MCF 10A (cell line): ENCODE results near the gene USP6NL. TPM values are rescaled to one million over a fixed set of nuclear protein-coding genes. Genes with fewer than 3 reads are reported as not detected.

Experiments used
- BruUV-seq: library from RNA; stranded (reverse); fragments of 400-500 nt; replicated peaks from 2 replicates; lab custom pipeline; 2021; lab: Mats Ljungman, UMichigan
- CTCF ChIA-PET: fragments of 300-600 bp; sonication (Branson Sonifier 250); formaldehyde crosslinking; extraction: SDS; loops from one replicate; lab custom pipeline; 2021; ENCODE audit warnings: antibody characterized with exemption, inconsistent platforms; lab: Yijun Ruan, JAX
- POLR2A ChIA-PET: fragments of 300-600, 350-650 bp; sonication (Branson Sonifier 250); formaldehyde crosslinking; extraction: SDS; loops from one replicate; lab custom pipeline; 2020; ENCODE audit warnings: antibody characterized with exemption, inconsistent platforms; lab: Yijun Ruan, JAX
- DNase-seq: peaks from one replicate; pipeline ENCODE4 v3.0.0-alpha.2; 2018; ENCODE audit not compliant: unreplicated experiment
- H3K27ac Mint-ChIP-seq: one replicate; pipeline ENCODE4 v1.8.0; 2022; ENCODE audit warnings: mild to moderate bottlenecking, low read depth, mixed read lengths; ENCODE audit not compliant: unreplicated experiment
- H3K27me3 Mint-ChIP-seq: one replicate; pipeline ENCODE4 v1.8.0; 2022; ENCODE audit warnings: mixed read lengths; ENCODE audit not compliant: insufficient read depth, unreplicated experiment
- H3K36me3 Mint-ChIP-seq: one replicate; pipeline ENCODE4 v1.8.0; 2022; ENCODE audit warnings: mild to moderate bottlenecking, moderate library complexity, mixed read lengths; ENCODE audit not compliant: insufficient read depth, unreplicated experiment
- H3K4me1 Mint-ChIP-seq: one replicate; pipeline ENCODE4 v1.8.0; 2022; ENCODE audit warnings: mixed read lengths; ENCODE audit not compliant: insufficient read depth, unreplicated experiment
- H3K4me3 Mint-ChIP-seq: one replicate; pipeline ENCODE4 v1.8.0; 2022; ENCODE audit warnings: mild to moderate bottlenecking, moderate library complexity, mixed read lengths; ENCODE audit not compliant: unreplicated experiment
- H3K9me3 Mint-ChIP-seq: one replicate; pipeline ENCODE4 v1.8.0; 2022; ENCODE audit warnings: mixed read lengths; ENCODE audit not compliant: unreplicated experiment
- CTCF ChIP-seq: fragments of 200-600 bp; IDR thresholded peaks from one replicate; pipeline ENCODE4 v1.8.0; 2022; ENCODE audit warnings: antibody characterized with exemption, mild to moderate bottlenecking; ENCODE audit not compliant: unreplicated experiment
- intact Hi-C: fragments of 100-400 bp; cut with micrococcal nuclease; formaldehyde crosslinking; loops from 2 replicates; pipeline ENCODE4 v1.14.1; 2022
- total RNA-seq: library from RNA; stranded (reverse); gene quantifications from 2 replicates; pipeline ENCODE4 v1.2.3, GENCODE V29; 2022

Gene USP6NL
- total RNA-seq, 1 experiment from 2014 or later = 19.2 TPM

DNA sequence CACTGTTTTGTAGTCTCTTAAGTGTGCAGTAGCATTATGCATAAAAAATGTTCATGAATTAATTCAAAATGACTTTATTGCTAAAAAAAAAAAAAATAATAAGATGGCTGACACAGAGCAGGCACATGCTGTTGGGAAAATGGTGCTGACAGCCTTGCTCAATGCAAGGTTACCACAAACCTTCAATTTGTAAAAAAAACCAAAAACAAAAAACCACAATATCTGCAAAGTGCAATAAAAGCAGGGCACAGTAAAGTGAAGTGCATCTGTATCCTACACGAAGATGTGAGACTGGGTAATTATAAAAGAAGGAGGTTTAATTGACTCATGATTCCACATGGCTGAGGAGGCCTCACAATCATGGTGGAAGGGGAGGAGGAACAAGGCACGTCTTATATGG is 185.8 kb downstream of the USP6NL start:
- Mint-ChIP-seq H3K4me1 (no peaks in the 10 kb centered on the region), H3K27me3 (no peaks in the 10 kb centered on the region), H3K36me3 (no peaks in the 10 kb centered on the region), H3K27ac (no peak overlapping the region), H3K4me3 (no peak overlapping the region), H3K9me3 (peaks cover 11% of the 10 kb centered on the region)
- no peak for DNase-seq
- ChIA-PET POLR2A (no interaction called here), CTCF (interaction anchor here (0.8 kb wide), 1 partner anchor 560 kb away, joined by 7 read pairs; no protein-coding TSS in a partner anchor)
- no peak for TF ChIP-seq CTCF
- no TSS peak for BruUV-seq
- intact Hi-C loops = loop anchor here (2.0 kb wide), 1 partner anchor 333 kb away; no protein-coding TSS in a partner anchor

GRCh38 chr10:11425296-11425610 is 186.2 kb downstream of the USP6NL start:
- no peaks in the 10 kb centered on the region for H3K27me3 Mint-ChIP-seq
- BruUV-seq = no TSS peak

DNA sequence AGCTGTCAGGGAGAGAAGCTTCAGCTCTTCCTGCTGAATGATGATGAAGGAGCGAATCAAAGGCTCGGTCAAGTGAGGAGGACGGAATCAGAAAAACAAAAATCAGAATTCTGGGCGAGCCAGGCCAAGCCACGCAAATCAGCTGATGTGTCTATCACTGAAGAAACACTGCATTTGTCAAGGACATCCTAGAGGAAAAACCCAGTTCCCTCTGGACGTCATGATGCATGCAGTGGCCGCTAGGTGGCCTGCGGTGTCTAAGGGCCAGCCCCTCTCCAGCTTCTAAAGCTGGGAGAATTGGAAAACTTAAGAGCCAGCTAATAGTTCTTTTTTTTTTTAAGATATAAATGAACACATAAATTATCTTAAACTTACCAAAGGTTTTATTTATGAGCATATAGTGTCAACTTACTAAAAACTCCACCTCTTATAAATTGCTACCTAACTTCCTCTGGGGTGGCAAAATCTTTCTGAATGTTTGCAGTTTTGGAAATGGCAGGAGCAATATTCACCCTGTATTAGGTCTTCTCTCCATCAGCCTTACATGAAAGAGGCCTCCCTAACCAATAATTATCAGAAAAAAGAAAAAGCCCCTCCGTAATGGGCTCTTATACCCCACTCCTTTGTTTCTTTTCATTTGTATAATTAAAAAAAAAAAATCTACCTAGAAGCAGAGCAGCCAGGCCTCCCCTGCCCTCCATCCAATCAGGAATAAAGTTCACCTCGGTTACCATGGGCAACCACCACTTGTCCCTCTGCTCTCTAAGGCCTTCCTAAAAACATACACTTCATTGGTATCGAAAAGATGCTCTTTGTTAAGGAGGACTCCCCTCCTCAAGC is 186.8 kb downstream of the USP6NL start:
- Mint-ChIP-seq H3K36me3 (no peaks in the 10 kb centered on the region), H3K27ac (no peak overlapping the region), H3K4me3 (no peak overlapping the region), H3K4me1 (no peaks in the 10 kb centered on the region), H3K27me3 (no peaks in the 10 kb centered on the region), H3K9me3 (peaks cover 11% of the 10 kb centered on the region)
- ChIA-PET POLR2A (interaction anchor here (0.6 kb wide), 2 partner anchors 14 to 69 kb away, joined by 3 to 4 read pairs; no protein-coding TSS in a partner anchor), CTCF (interaction anchor here (0.5 to 2.1 kb wide), 14 partner anchors 8 to 1834 kb away, joined by 3 to 9 read pairs (median 4); no protein-coding TSS in a partner anchor)
- TF ChIP-seq CTCF = peak; percentile 78
- DNase-seq = peak; percentile 57
- BruUV-seq = no TSS peak
- intact Hi-C loops = loop anchor here (2.0 to 5.0 kb wide), 2 partner anchors 303 to 334 kb away; no protein-coding TSS in a partner anchor

More at GRCh38 chr10:11425296-11425610, 186.2 kb downstream of the USP6NL start:
- no peak overlapping the region for H3K4me3 Mint-ChIP-seq
- intact Hi-C loops = loop anchor here (2.0 kb wide), 1 partner anchor 334 kb away; no protein-coding TSS in a partner anchor
- ChIA-PET CTCF (interaction anchor here (0.8 kb wide), 1 partner anchor 559 kb away, joined by 7 read pairs; no protein-coding TSS in a partner anchor), POLR2A (interaction anchor here (0.6 kb wide), 1 partner anchor 14 kb away, joined by 4 read pairs; no protein-coding TSS in a partner anchor)
- TF ChIP-seq CTCF = no peak
- DNase-seq = no peak
- no peaks in the 10 kb centered on the region for H3K4me1 Mint-ChIP-seq
- H3K36me3 Mint-ChIP-seq = no peaks in the 10 kb centered on the region
- H3K9me3 Mint-ChIP-seq = peaks cover 11% of the 10 kb centered on the region
- no peak overlapping the region for H3K27ac Mint-ChIP-seq

GRCh38 chr10:11416974-11417373 is 194.5 kb downstream of the USP6NL start:
- CTCF ChIA-PET = no interaction called here
- Mint-ChIP-seq H3K27ac (no peak overlapping the region), H3K27me3 (peaks cover 12% of the 10 kb centered on the region), H3K4me1 (no peaks in the 10 kb centered on the region), H3K36me3 (no peaks in the 10 kb centered on the region), H3K4me3 (no peak overlapping the region), H3K9me3 (peaks cover 34% of the 10 kb centered on the region)
- TF ChIP-seq CTCF = no peak
- intact Hi-C loops = no loop called here
- DNase-seq = no peak
- POLR2A ChIA-PET = no interaction called here
- BruUV-seq = no TSS peak
